ENCODE measurements around the gene GSDMA. TPM values are rescaled to one million over a fixed set of nuclear protein-coding genes. Genes with fewer than 3 reads are reported as not detected.
"Not testable (repeated sequence)": the region's sequence is repeated elsewhere in the genome, so short reads cannot be mapped to it uniquely, and the experiment has no call there.

Gene GSDMA
- total RNA-seq, 1 donor from 2014 or later: 0.29 TPM

GRCh38 chr17:40004712-40005111, 41.9 kb downstream of the GSDMA start:
- Histone ChIP-seq H3K27ac (no peak overlapping the region), H3K4me1 (no peaks in the 10 kb centered on the region), H3K9me3 (no peaks in the 10 kb centered on the region), H3K36me3 (no peaks in the 10 kb centered on the region), H3K27me3 (no peaks in the 10 kb centered on the region), H3K4me3 (no peak overlapping the region)
- TF ChIP-seq CTCF (IDR thresholded peaks at IDR 0.05): no peak
- no peak for ATAC-seq
- DNase-seq: no peak
- intact Hi-C loops (cut with DNase I): no loop called here

GRCh38 chr17:40005520-40005919, 42.7 kb downstream of the GSDMA start:
- TF ChIP-seq CTCF (IDR thresholded peaks at IDR 0.05): no peak
- no peaks in the 10 kb centered on the region for H3K36me3 ChIP-seq
- ATAC-seq: no peak
- no peaks in the 10 kb centered on the region for H3K9me3 ChIP-seq
- H3K27ac ChIP-seq: no peak overlapping the region
- no peaks in the 10 kb centered on the region for H3K27me3 ChIP-seq
- no peaks in the 10 kb centered on the region for H3K4me1 ChIP-seq
- intact Hi-C loops (cut with DNase I): no loop called here
- no peak for DNase-seq
- no peak overlapping the region for H3K4me3 ChIP-seq

- H3K4me3 ChIP-seq; H3K9me3 ChIP-seq; ATAC-seq; DNase-seq; H3K36me3 ChIP-seq; H3K27me3 ChIP-seq; intact Hi-C loops (cut with DNase I); H3K27ac ChIP-seq: not testable (repeated sequence)
- H3K4me1 ChIP-seq: peaks cover 22% of the 10 kb centered on the region
Measured at GRCh38 chr17:40010946-40011500, 48.2 kb downstream of the GSDMA start.

GRCh38 chr17:40012017-40012647, 49.3 kb downstream of the GSDMA start:
- H3K27ac ChIP-seq; H3K36me3 ChIP-seq; H3K27me3 ChIP-seq; H3K4me3 ChIP-seq; ATAC-seq; DNase-seq; H3K9me3 ChIP-seq; intact Hi-C loops (cut with DNase I): not testable (repeated sequence)
- H3K4me1 ChIP-seq: peaks cover 31% of the 10 kb centered on the region

GRCh38 chr17:40014375-40014980, 51.7 kb downstream of the GSDMA start:
- intact Hi-C loops (cut with DNase I): no loop called here
- peaks cover 3% of the 10 kb centered on the region for H3K36me3 ChIP-seq
- no peaks in the 10 kb centered on the region for H3K9me3 ChIP-seq
- ATAC-seq (no peak), DNase-seq (no peak)
- H3K27me3 ChIP-seq: no peaks in the 10 kb centered on the region
- TF ChIP-seq CTCF (IDR thresholded peaks at IDR 0.05): no peak
- peak overlapping the region; percentile 68 for H3K27ac ChIP-seq
- peaks cover 43% of the 10 kb centered on the region for H3K4me1 ChIP-seq
- no peak overlapping the region for H3K4me3 ChIP-seq

GRCh38 chr17:40015005-40015997, 52.5 kb downstream of the GSDMA start, which contains the start of gene CSF3:
TSS of gene CSF3 (plus strand) at chr17:40015440. CDS start at chr17:40015475, 35 bp downstream.
- peak; percentile 55 for ATAC-seq
- H3K4me3 ChIP-seq: no peak within 1 kb of the TSS

More at GRCh38 chr17:40015005-40015997, 52.5 kb downstream of the GSDMA start, which contains the start of gene CSF3:
- Histone ChIP-seq H3K9me3 (no peaks in the 10 kb centered on the region), H3K36me3 (peaks cover 11% of the 10 kb centered on the region), H3K27ac (peak within 1 kb of the TSS; percentile 68), H3K27me3 (no peaks in the 10 kb centered on the region), H3K4me1 (peaks cover 43% of the 10 kb centered on the region)
- TF ChIP-seq CTCF (IDR thresholded peaks at IDR 0.05): no peak
- intact Hi-C loops (cut with DNase I): no loop called here
- DNase-seq: peak; percentile 76
